Natural killer cell (primary cell): ENCODE measurements around the gene KXD1. TPM values are rescaled to one million over a fixed set of nuclear protein-coding genes. Genes with fewer than 3 reads are reported as not detected.

Experiments used
- ATAC-seq, 3 donors: fragments of 150-1000 bp in 2 of 3; fragments of 200-7000 bp in 1 of 3; cut with Tn5 transposase; 1 replicate in 1 of 3; 2 replicates in 2 of 3; pipeline ENCODE4 v1.10.0; 2021; ENCODE audit warnings: mild to moderate bottlenecking in 2 of 3, moderate library complexity in 2 of 3
- DNase-seq, 2 donors: peaks; one replicate each; pipeline versions ENCODE4 v3.0.0 to v3.0.0-alpha.2; 2013 to 2021; ENCODE audit warnings: mixed read lengths in 1 of 2
- H3K27ac ChIP-seq: one replicate; pipeline ENCODE4 v1.5.1; 2013; ENCODE audit warnings: mild to moderate bottlenecking, low read length
- H3K27me3 ChIP-seq: one replicate; pipeline ENCODE4 v1.6.1; 2013; ENCODE audit warnings: low read length; ENCODE audit not compliant: control insufficient read depth, insufficient read depth
- H3K36me3 ChIP-seq: one replicate; pipeline ENCODE4 v1.6.1; 2013; ENCODE audit warnings: low read length; ENCODE audit not compliant: control insufficient read depth, insufficient read depth
- H3K4me1 ChIP-seq: one replicate; pipeline ENCODE4 v1.6.1; 2013; ENCODE audit warnings: low read length; ENCODE audit not compliant: control insufficient read depth, insufficient read depth
- H3K4me3 ChIP-seq: one replicate; pipeline ENCODE4 v1.5.1; 2013; ENCODE audit warnings: low read length
- H3K9me3 ChIP-seq: one replicate; pipeline ENCODE4 v1.6.1; 2013; ENCODE audit warnings: low read length; ENCODE audit not compliant: control insufficient read depth, insufficient read depth
- H3K27ac Mint-ChIP-seq, 2 donors: one replicate each; pipeline ENCODE4 v1.8.0; 2022; ENCODE audit warnings: mild to moderate bottlenecking in 2 of 2, mixed read lengths in 2 of 2, moderate library complexity in 1 of 2
- H3K27me3 Mint-ChIP-seq, 2 donors: one replicate each; pipeline ENCODE4 v1.8.0; 2022; ENCODE audit warnings: low read depth in 2 of 2, mixed read lengths in 2 of 2
- H3K36me3 Mint-ChIP-seq: one replicate; pipeline ENCODE4 v1.8.0; 2022; ENCODE audit warnings: mixed read lengths
- H3K4me1 Mint-ChIP-seq, 2 donors: one replicate each; pipeline ENCODE4 v1.8.0; 2022; ENCODE audit warnings: mixed read lengths in 2 of 2
- H3K4me3 Mint-ChIP-seq: one replicate; pipeline ENCODE4 v1.8.0; 2022; ENCODE audit warnings: mild to moderate bottlenecking, moderate library complexity, mixed read lengths
- H3K9me3 Mint-ChIP-seq, 2 donors: one replicate each; pipeline ENCODE4 v1.8.0; 2022; ENCODE audit warnings: mixed read lengths in 2 of 2
- WGBS: methylation state at CpG from one replicate; pipeline ENCODE4 v1.1.7; 2013; ENCODE audit warnings: missing lambda C conversion rate; ENCODE audit not compliant: insufficient coverage; 5-methylcytosine and 5-hydroxymethylcytosine counted together
- intact Hi-C: fragments of 100-400 bp; cut with micrococcal nuclease; formaldehyde crosslinking; loops from one replicate; pipeline ENCODE4 v1.14.2; 2022
- total RNA-seq, 4 donors: library from RNA; stranded (reverse); fragments of 120-200 nt in 1 of 4; gene quantifications; one replicate each; pipeline versions ENCODE4 v1.2.3 to v1.2.4, GENCODE V29; 2013 to 2022
- TF ChIP-seq, protein P1 (sequence below): fragments of 200-600 bp; IDR thresholded peaks from one replicate; pipeline ENCODE4 v1.8.0; 2022; ENCODE audit warnings: antibody characterized with exemption

Gene KXD1
- total RNA-seq, 3 donors from 2014 or later (not counting 1 experiment from before 2014, with no cell fraction given) = 83.2 to 88.8 (median 86.9) TPM

DNA sequence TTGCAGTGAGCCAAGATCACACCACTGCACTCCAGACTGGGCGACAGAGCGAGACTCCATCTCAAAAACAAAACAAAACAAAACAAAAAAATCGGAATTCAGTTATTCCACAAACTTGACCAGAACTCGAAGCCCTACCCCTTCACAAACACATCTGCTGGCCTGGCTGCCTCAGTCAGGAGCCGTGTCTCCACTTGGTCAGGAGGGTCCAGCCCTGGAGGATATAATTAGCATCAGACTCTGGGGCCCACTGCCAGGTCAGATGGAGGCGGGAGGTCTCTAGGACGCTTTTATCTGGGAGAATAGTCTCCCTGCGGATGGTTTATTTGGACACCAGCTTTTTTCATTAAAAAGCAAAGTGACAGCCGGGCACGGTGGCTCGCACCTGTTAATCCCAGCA lies 43.8 kb upstream of the KXD1 start:
- Histone ChIP-seq H3K9me3 (no peaks in the 10 kb centered on the region), H3K4me1 (peaks cover 53% of the 10 kb centered on the region), H3K27ac (no peak overlapping the region), H3K36me3 (no peaks in the 10 kb centered on the region), H3K27me3 (no peaks in the 10 kb centered on the region), H3K4me3 (no peak overlapping the region)
- Mint-ChIP-seq H3K27ac (peak overlapping the region; percentile 35 to 54), H3K4me3 (no peak overlapping the region), H3K36me3 (no peaks in the 10 kb centered on the region), H3K4me1 (peaks cover 39 to 45% of the 10 kb centered on the region in 2 donors), H3K9me3 (no peaks in the 10 kb centered on the region), H3K27me3 (no peaks in the 10 kb centered on the region)
- no peak for DNase-seq
- TF ChIP-seq, protein P1, sequence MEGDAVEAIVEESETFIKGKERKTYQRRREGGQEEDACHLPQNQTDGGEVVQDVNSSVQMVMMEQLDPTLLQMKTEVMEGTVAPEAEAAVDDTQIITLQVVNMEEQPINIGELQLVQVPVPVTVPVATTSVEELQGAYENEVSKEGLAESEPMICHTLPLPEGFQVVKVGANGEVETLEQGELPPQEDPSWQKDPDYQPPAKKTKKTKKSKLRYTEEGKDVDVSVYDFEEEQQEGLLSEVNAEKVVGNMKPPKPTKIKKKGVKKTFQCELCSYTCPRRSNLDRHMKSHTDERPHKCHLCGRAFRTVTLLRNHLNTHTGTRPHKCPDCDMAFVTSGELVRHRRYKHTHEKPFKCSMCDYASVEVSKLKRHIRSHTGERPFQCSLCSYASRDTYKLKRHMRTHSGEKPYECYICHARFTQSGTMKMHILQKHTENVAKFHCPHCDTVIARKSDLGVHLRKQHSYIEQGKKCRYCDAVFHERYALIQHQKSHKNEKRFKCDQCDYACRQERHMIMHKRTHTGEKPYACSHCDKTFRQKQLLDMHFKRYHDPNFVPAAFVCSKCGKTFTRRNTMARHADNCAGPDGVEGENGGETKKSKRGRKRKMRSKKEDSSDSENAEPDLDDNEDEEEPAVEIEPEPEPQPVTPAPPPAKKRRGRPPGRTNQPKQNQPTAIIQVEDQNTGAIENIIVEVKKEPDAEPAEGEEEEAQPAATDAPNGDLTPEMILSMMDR = no peak
- intact Hi-C loops = no loop called here
- ATAC-seq = no peak
- WGBS = 90% methylated on average over 10 of the region's 11 CpGs

DNA sequence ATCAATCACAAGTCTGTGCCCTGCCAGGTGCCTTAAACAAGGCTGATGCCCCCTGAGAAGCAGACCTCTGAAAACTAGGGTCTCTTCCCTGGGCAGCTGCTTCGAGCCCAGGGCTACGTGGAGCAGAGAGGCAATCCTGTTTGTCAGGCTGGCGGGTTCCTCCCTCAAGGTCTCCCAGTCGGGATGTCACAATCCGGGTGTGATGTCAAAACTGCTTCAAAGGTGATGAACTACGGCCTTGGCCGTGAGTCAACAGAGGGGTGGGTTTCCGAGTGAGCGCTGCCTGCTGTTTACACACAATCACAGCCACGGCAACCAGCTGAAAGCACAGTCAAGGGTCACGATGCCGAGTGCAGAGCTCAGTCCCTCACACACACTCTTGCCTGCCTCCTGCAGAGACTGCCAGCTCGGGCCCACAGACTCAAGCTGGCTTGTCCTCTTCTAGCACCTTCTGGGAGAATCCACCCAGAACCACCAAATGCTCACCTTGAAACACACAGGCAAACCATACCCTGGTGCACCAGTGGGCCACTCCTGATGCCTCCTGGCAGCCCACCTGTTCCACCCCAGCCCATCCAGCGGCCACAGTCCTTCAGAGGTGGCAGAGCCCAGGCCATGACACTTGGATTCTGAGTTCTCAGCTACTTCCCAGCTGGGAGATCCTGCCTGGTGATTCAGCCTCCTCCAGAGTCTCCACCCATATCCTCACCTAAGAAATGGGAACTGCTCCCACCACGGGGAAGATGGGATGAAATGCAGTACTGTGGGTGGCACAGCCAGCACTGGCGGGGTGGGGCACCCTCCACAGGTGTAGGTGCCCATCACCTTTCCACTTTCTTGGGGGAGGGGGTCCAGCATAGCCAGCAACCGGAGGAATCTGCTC lies 42.6 kb upstream of the KXD1 start:
- H3K27ac ChIP-seq = peak overlapping the region; percentile 68
- Mint-ChIP-seq H3K4me1 (peaks cover 48 to 49% of the 10 kb centered on the region in 2 donors), H3K36me3 (no peaks in the 10 kb centered on the region), H3K27me3 (no peaks in the 10 kb centered on the region), H3K27ac (peak overlapping the region; percentile 35 to 50), H3K4me3 (no peak overlapping the region), H3K9me3 (no peaks in the 10 kb centered on the region)
- TF ChIP-seq, protein P1 = no peak
- H3K4me3 ChIP-seq = no peak overlapping the region
- no peaks in the 10 kb centered on the region for H3K9me3 ChIP-seq
- no peaks in the 10 kb centered on the region for H3K36me3 ChIP-seq
- peak in 1 of 2 donors; percentile 61 for DNase-seq
- intact Hi-C loops = no loop called here
- 77% methylated on average over 17 of the region's 17 CpGs for WGBS
- peak; percentile 51 to 66 (median 63) for ATAC-seq
- no peaks in the 10 kb centered on the region for H3K27me3 ChIP-seq
- H3K4me1 ChIP-seq = peaks cover 51% of the 10 kb centered on the region

DNA sequence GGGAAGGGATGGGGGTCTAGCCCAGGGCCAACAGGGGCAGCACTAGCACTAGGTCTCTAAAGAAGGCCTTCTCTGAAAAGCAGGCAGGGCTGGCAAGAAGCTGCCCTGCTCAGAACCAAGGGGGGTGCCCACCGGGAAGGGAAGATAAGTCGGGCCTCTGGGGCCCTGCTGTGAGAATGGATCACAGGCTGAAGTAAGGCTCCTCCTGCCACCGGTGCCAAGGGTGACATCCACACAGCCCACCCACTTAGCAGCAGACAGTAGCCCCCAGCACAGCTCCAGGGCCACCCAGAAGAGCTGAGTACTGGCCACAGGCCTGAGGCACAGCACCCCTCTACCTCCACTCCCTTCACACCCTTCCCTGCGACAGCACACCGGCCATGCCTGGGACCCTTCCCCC lies 41.7 kb upstream of the KXD1 start:
- peaks cover 55 to 58% of the 10 kb centered on the region in 2 donors for H3K4me1 Mint-ChIP-seq
- no peaks in the 10 kb centered on the region for H3K36me3 Mint-ChIP-seq
- H3K27ac Mint-ChIP-seq = peak overlapping the region; percentile 7 to 38
- H3K9me3 ChIP-seq = no peaks in the 10 kb centered on the region
- TF ChIP-seq, protein P1 = no peak
- H3K27ac ChIP-seq = no peak overlapping the region
- no peak overlapping the region for H3K4me3 ChIP-seq
- ATAC-seq (no peak), DNase-seq (no peak)
- no peaks in the 10 kb centered on the region for H3K36me3 ChIP-seq
- 81% methylated on average over 5 of the region's 5 CpGs for WGBS
- intact Hi-C loops = no loop called here
- no peaks in the 10 kb centered on the region for H3K27me3 ChIP-seq
- H3K4me3 Mint-ChIP-seq = no peak overlapping the region
- H3K4me1 ChIP-seq = peaks cover 53% of the 10 kb centered on the region
- no peaks in the 10 kb centered on the region for H3K27me3 Mint-ChIP-seq
- H3K9me3 Mint-ChIP-seq = no peaks in the 10 kb centered on the region
